ENCODE data around the gene WDR4.

WDR4 gene

GRCh38 chr21:42837421-42838211 lies 41.7 kb downstream of the WDR4 start:
- no peak for ATAC-seq
- no peak for TF ChIP-seq ZNF565 (CRISPR knock-in tag; conservative IDR thresholded peaks at IDR 0.05; ENCODE audit: low read depth)

DNA sequence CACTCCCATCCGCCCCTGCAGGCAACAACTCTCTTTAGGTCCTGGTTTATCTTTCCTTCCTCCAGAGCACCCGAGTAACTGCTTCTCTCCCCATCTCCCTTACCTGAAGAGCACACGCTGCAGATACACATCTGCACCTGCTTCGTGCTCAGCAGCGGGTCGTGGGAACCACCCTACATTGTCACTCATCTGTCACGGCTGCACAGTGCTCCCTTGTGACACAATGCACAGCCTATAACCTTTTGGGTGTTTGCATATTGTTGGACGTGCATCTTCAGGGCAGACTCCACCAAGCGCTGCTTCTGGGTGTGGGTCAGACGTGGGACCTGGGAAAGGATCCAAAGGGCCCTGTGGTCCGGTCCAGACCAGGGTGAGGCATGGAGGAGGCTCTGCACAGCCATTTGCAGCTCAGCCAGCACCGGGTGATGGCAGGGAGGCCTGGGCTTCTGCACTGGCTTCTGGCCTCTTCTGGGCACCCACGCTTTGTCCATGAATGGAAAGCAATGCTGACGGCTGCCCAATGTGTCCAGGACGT lies 42.5 kb downstream of the WDR4 start:
- TF ChIP-seq TCF4 (CRISPR knock-in tag; IDR thresholded peaks at IDR 0.05; ENCODE audit: borderline replicate concordance), result no peak
- TF ChIP-seq SNAI2 (CRISPR knock-in tag; IDR thresholded peaks at IDR 0.05), result no peak
- ATAC-seq, result no peak

GRCh38 chr21:42836402-42836666 lies 43.0 kb downstream of the WDR4 start:
- TF ChIP-seq SNAI2 (CRISPR knock-in tag; IDR thresholded peaks at IDR 0.05) (no peak), TOX (CRISPR knock-in tag; IDR thresholded peaks at IDR 0.05; ENCODE audit: borderline replicate concordance) (no peak), ARNTL (CRISPR knock-in tag; IDR thresholded peaks at IDR 0.05; ENCODE audit: borderline replicate concordance, low read depth) (no peak), TSHZ2 (CRISPR knock-in tag; IDR thresholded peaks at IDR 0.05) (no peak), BACH2 (CRISPR knock-in tag; IDR thresholded peaks at IDR 0.05; ENCODE audit: borderline replicate concordance) (no peak), PPARA (CRISPR knock-in tag; IDR thresholded peaks at IDR 0.05; ENCODE audit: borderline replicate concordance) (no peak), ESRRG (CRISPR knock-in tag; IDR thresholded peaks at IDR 0.05) (no peak), CSDC2 (CRISPR knock-in tag; IDR thresholded peaks at IDR 0.05) (no peak), ZC3H10 (CRISPR knock-in tag; IDR thresholded peaks at IDR 0.05) (no peak), TCF4 (CRISPR knock-in tag; IDR thresholded peaks at IDR 0.05; ENCODE audit: borderline replicate concordance) (no peak), CREB5 (CRISPR knock-in tag; IDR thresholded peaks at IDR 0.05; ENCODE audit: low read depth) (no peak), ISL1 (CRISPR knock-in tag; IDR thresholded peaks at IDR 0.05) (no peak), POU6F1 (CRISPR knock-in tag; IDR thresholded peaks at IDR 0.05; ENCODE audit: borderline replicate concordance, low read depth) (no peak), ZNF8 (CRISPR knock-in tag; IDR thresholded peaks at IDR 0.05) (no peak), RARB (CRISPR knock-in tag; IDR thresholded peaks at IDR 0.05) (no peak), ZFP30 (CRISPR knock-in tag; IDR thresholded peaks at IDR 0.05) (no peak), CSRNP3 (CRISPR knock-in tag; IDR thresholded peaks at IDR 0.05) (no peak)
- TF ChIP-seq, protein P1, sequence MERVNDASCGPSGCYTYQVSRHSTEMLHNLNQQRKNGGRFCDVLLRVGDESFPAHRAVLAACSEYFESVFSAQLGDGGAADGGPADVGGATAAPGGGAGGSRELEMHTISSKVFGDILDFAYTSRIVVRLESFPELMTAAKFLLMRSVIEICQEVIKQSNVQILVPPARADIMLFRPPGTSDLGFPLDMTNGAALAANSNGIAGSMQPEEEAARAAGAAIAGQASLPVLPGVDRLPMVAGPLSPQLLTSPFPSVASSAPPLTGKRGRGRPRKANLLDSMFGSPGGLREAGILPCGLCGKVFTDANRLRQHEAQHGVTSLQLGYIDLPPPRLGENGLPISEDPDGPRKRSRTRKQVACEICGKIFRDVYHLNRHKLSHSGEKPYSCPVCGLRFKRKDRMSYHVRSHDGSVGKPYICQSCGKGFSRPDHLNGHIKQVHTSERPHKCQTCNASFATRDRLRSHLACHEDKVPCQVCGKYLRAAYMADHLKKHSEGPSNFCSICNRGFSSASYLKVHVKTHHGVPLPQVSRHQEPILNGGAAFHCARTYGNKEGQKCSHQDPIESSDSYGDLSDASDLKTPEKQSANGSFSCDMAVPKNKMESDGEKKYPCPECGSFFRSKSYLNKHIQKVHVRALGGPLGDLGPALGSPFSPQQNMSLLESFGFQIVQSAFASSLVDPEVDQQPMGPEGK (CRISPR knock-in tag; IDR thresholded peaks at IDR 0.05; ENCODE audit: borderline replicate concordance), result no peak
- ATAC-seq, result no peak

Measured in SK-N-SH treated with all-trans-retinoic acid at 6 μM for 48 hours (cell line).